Measurements from ENCODE around the gene DDIT4. TPM values are rescaled to one million over a fixed set of nuclear protein-coding genes. Genes with fewer than 3 reads are reported as not detected.

Gene DDIT4
- total RNA-seq, 1 donor from 2014 or later: 68.6 TPM

GRCh38 chr10:72252972-72253371 is 20.8 kb upstream of the DDIT4 start:
- Mint-ChIP-seq H3K27ac (ENCODE audit: unreplicated experiment) (no peak overlapping the region), H3K36me3 (ENCODE audit: low read depth) (no peaks in the 10 kb centered on the region), H3K27me3 (ENCODE audit: low read depth) (no peaks in the 10 kb centered on the region), H3K4me1 (peaks cover 56% of the 10 kb centered on the region), H3K4me3 (no peak overlapping the region), H3K9me3 (no peaks in the 10 kb centered on the region)
- DNase-seq (ENCODE audit: low read depth, low spot score): no peak
- no peak for TF ChIP-seq CTCF (conservative IDR thresholded peaks at IDR 0.05)

DNA sequence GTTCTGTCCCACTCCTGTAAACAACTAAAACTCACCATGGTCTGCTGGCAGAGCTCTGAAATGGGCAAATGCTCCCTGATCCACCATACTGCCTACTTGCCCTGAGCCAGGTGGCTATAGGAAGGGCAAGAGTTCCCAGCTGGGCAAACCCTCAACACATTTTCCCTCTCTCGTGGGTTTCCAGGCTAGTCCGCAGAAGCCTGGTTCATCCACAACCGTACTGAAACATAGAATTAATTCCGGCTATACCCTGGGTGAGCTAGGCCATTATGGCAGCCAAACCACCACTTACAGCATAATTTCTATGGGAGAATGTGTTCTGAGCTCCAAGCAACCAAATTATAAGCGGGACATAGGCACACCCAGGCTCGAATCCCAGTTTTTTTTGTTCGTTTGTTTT is 20.1 kb upstream of the DDIT4 start:
- no peak overlapping the region for H3K4me3 Mint-ChIP-seq
- peaks cover 51% of the 10 kb centered on the region for H3K4me1 Mint-ChIP-seq
- H3K9me3 Mint-ChIP-seq: no peaks in the 10 kb centered on the region
- H3K27me3 Mint-ChIP-seq (ENCODE audit: low read depth): no peaks in the 10 kb centered on the region
- H3K36me3 Mint-ChIP-seq (ENCODE audit: low read depth): no peaks in the 10 kb centered on the region
- no peak overlapping the region for H3K27ac Mint-ChIP-seq (ENCODE audit: unreplicated experiment)
- TF ChIP-seq CTCF (conservative IDR thresholded peaks at IDR 0.05): no peak
- DNase-seq (ENCODE audit: low read depth, low spot score): no peak

DNA sequence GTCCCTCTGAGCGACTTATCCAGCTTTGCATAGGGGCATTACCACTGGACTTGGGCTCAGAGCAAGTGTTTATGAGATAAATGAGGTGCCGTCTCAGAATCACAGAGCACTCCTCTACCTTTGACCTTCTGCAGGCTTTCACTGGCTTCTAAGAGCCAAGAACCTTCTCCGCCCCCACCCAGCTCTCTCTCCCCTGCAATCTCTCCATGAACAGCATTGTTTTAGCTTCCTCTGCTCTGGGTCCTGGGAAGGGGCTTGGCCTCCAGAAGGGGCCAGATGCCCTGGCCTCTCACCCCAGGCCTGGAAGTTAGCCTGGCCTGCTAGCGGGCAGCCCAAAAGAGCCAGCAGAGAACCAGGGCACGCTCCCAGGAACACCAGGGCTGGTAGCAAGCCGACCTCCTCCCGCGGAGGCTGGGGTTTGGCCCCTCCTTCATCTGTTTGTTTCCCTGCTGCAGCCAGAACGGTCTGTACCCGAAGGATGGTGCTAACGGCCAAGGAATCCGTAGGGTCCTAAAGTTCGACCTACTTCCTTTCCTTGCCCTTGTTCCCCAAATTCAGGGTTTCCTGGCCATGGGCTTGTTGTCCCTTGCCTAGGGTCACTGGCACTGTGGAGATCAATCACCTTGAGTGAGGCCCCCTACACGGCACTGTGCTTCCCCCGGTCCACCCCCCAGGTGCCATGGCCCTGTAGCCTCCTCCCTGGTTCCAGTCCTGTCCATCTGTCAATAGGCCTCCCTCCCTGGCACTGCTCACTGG is 18.7 kb upstream of the DDIT4 start:
- peak; percentile 56 for DNase-seq (ENCODE audit: low read depth, low spot score)
- no peak for TF ChIP-seq CTCF (conservative IDR thresholded peaks at IDR 0.05)
- Mint-ChIP-seq H3K27ac (ENCODE audit: unreplicated experiment) (peak overlapping the region; percentile 99), H3K27me3 (ENCODE audit: low read depth) (no peaks in the 10 kb centered on the region), H3K36me3 (ENCODE audit: low read depth) (no peaks in the 10 kb centered on the region), H3K4me1 (peaks cover 57% of the 10 kb centered on the region), H3K9me3 (no peaks in the 10 kb centered on the region), H3K4me3 (peak overlapping the region; percentile 44)

DNA sequence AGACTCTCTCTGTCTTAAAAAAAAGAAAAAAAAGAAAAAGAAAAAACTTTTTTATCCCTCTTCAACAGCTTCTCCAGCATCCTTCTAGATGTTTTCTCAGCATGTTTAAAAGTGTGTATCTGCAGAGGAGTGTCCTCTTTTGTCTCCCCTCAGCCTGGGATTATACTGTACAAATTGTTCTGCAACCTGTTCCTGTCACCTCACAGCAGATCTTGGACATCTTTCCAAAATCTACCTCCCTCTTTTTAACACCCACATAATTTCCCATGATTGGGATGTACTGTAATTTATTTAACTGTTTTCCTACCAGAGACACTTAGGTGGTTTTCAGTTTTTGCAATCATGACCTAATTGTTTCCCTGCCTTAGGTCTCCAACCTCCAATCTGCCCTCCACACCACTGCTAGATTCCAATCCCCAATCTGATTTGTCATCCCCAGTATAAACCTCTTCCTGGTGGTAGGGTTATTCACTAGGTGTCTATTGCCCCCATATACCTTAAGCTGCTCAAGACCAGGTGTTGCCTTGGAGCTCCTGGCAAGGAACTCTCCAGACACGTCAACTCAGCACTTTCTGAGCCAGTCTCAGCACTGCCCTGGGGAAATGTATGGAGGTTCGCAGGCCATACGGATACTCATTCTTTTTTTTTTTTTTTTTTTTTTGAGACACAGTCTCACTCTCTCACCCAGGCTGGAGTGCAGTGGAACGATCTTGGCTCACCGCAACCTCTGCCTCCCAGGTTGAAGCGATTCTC is 17.6 kb upstream of the DDIT4 start:
- H3K4me1 Mint-ChIP-seq: peaks cover 63% of the 10 kb centered on the region
- H3K27ac Mint-ChIP-seq (ENCODE audit: unreplicated experiment): peak overlapping the region; percentile 84
- no peaks in the 10 kb centered on the region for H3K9me3 Mint-ChIP-seq
- H3K27me3 Mint-ChIP-seq (ENCODE audit: low read depth): no peaks in the 10 kb centered on the region
- no peak for TF ChIP-seq CTCF (conservative IDR thresholded peaks at IDR 0.05)
- H3K4me3 Mint-ChIP-seq: peak overlapping the region; percentile 36
- no peak for DNase-seq (ENCODE audit: low read depth, low spot score)
- H3K36me3 Mint-ChIP-seq (ENCODE audit: low read depth): no peaks in the 10 kb centered on the region

DNA sequence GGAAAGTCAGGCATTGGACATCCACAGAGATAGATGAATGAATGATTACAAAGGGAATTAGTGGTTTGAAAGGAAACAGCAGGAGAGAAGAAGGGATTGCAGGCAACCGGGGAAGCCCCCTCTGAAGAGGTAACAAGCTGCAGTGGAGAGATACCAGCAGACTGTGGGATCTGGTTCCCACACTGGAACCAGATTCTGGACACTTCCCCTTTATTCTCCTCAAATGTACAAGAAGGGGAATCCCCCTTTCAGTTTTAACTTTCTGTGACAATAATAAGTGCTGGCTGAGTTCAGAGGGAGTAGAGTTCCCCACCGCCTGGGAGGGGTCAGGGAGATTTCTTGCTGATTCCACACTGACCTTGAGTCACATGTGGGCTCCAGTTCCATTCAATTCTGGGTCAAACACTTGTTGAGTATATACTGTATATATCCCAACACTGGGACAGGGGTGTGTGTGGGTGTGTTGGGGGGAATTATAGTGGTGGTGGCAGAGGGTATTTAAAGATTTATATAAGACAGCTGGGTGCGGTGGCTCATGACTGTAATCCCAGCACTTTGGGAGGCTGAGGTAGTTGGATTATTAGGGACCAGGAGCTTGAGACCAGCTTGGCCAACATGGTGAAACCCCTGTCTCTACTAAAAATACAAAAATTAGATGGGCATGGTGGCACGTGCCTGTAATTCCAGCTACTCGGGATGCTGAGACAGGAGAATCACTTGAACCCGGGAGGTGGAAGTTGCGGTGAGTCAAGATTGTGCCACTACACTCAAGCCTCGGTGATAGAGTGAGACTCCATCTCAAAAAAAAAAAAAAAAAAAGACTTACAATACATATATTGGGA is 16.5 kb upstream of the DDIT4 start:
- no peak for DNase-seq (ENCODE audit: low read depth, low spot score)
- Mint-ChIP-seq H3K9me3 (no peaks in the 10 kb centered on the region), H3K27ac (ENCODE audit: unreplicated experiment) (peak overlapping the region; percentile 82), H3K4me1 (peaks cover 67% of the 10 kb centered on the region), H3K36me3 (ENCODE audit: low read depth) (no peaks in the 10 kb centered on the region), H3K27me3 (ENCODE audit: low read depth) (no peaks in the 10 kb centered on the region), H3K4me3 (peak overlapping the region; percentile 21)
- TF ChIP-seq CTCF (conservative IDR thresholded peaks at IDR 0.05): no peak

Data from neural crest cell (in vitro differentiated cells).